Measurements from ENCODE around the gene NEMP1.

The NEMP1 gene

DNA sequence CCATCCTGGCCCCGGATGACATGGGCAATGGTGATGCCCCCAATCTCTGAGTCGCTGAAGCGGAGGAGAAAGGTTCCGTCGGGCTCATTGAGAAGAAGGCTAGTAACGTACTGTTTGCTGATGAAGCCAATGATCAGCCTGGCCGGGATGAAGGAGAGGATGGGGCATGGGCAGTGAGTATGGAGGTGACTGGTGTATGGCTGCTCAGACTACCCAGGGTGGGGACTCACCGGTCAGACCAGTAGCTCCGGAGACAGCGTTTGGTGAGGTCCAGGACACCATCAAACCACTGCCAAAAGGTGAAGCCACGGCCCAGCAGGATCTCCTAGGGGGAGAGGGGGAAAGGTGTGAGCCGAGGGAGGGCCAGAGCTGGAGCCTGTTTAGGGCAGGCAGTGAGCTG, 21.2 kb upstream of the NEMP1 start:
- Histone ChIP-seq H3K9me3 (no peaks in the 10 kb centered on the region), H3K4me3 (ENCODE audit: low read depth, low read length) (no peak overlapping the region), H3K27me3 (no peaks in the 10 kb centered on the region), H3K4me1 (peaks cover 6% of the 10 kb centered on the region), H3K36me3 (peaks cover 3% of the 10 kb centered on the region)
- no peak for DNase-seq
- TF ChIP-seq, protein P1, sequence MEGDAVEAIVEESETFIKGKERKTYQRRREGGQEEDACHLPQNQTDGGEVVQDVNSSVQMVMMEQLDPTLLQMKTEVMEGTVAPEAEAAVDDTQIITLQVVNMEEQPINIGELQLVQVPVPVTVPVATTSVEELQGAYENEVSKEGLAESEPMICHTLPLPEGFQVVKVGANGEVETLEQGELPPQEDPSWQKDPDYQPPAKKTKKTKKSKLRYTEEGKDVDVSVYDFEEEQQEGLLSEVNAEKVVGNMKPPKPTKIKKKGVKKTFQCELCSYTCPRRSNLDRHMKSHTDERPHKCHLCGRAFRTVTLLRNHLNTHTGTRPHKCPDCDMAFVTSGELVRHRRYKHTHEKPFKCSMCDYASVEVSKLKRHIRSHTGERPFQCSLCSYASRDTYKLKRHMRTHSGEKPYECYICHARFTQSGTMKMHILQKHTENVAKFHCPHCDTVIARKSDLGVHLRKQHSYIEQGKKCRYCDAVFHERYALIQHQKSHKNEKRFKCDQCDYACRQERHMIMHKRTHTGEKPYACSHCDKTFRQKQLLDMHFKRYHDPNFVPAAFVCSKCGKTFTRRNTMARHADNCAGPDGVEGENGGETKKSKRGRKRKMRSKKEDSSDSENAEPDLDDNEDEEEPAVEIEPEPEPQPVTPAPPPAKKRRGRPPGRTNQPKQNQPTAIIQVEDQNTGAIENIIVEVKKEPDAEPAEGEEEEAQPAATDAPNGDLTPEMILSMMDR (IDR thresholded peaks at IDR 0.05; ENCODE audit: low read depth, low read length) = no peak

DNA sequence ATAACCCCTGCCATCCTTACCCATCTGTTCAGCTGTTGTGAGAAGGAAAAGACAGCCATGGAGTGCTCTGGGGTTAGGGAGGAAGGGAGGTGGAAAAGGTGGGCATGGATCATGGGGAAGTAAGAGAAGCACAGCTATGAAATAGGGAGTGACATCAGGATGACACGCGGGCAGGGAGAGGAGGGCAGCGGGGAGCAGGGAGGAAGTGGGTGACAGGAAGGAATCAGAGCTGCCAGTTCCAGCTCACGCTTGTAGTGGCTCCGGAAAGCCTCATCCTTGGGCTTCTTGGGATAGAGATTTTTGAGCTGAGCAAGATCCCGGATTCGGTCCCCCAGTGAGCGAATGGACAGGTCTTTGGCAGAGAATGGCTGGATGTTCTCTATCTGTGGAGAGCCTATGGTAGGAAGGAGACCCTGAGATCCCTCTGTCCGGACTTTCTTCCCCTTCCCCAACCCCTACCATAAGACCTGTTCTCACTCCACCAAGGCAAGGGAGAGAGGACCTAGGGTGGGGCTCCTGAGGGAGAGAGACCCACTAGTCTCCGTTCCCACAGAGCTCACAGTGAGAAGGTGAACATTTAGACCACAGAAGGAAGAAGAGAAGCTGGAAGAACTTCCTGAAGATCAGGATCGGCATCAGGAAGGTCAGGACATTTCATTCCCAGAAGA, 20.6 kb upstream of the NEMP1 start:
- Histone ChIP-seq H3K27me3 (no peaks in the 10 kb centered on the region), H3K9me3 (no peaks in the 10 kb centered on the region), H3K4me3 (ENCODE audit: low read depth, low read length) (no peak overlapping the region), H3K4me1 (peaks cover 6% of the 10 kb centered on the region), H3K36me3 (peaks cover 8% of the 10 kb centered on the region)
- TF ChIP-seq, protein P1 (IDR thresholded peaks at IDR 0.05; ENCODE audit: low read depth, low read length) = no peak
- no peak for DNase-seq

DNA sequence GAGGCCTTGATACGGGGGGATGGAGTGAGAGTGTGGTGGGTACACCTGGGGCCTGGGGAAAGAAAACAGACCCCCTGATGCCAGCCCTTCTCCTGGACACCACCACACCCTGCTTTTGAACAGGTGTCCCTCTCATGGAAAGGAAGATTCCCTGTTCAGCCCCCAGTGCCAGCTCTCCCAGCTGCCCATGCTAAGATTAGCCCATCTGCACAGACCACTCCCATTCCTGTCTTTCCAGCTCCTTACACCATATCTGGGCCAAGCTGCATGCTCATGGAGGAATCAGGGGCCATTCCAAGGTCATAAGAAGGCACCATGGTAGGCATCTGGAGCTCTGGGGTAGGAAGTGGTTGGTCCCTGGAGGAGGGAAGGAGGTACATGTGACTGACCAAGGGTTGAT, 20.0 kb upstream of the NEMP1 start:
- Histone ChIP-seq H3K4me3 (ENCODE audit: low read depth, low read length) (no peak overlapping the region), H3K27me3 (no peaks in the 10 kb centered on the region), H3K9me3 (no peaks in the 10 kb centered on the region), H3K4me1 (peaks cover 9% of the 10 kb centered on the region), H3K36me3 (peaks cover 9% of the 10 kb centered on the region)
- no peak for DNase-seq
- TF ChIP-seq, protein P1 (IDR thresholded peaks at IDR 0.05; ENCODE audit: low read depth, low read length) = no peak

DNA sequence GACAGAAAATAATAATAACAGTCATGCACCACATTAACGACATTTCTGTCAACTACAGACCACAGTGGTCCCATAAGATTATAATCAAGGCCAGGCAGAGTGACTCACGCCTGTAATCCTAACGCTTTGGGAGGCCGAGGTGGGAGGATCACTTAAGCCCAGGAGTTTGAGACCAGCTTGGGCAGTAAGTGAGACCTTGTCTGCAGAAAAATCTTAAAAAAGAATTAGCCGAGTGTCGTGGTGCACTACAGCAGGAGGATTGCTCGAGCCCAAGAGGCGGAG, 18.9 kb upstream of the NEMP1 start:
- H3K27me3 ChIP-seq = no peaks in the 10 kb centered on the region
- peaks cover 17% of the 10 kb centered on the region for H3K36me3 ChIP-seq
- DNase-seq = no peak
- H3K9me3 ChIP-seq = no peaks in the 10 kb centered on the region
- TF ChIP-seq, protein P1 (IDR thresholded peaks at IDR 0.05; ENCODE audit: low read depth, low read length) = no peak
- peaks cover 11% of the 10 kb centered on the region for H3K4me1 ChIP-seq
- H3K4me3 ChIP-seq (ENCODE audit: low read depth, low read length) = no peak overlapping the region

DNA sequence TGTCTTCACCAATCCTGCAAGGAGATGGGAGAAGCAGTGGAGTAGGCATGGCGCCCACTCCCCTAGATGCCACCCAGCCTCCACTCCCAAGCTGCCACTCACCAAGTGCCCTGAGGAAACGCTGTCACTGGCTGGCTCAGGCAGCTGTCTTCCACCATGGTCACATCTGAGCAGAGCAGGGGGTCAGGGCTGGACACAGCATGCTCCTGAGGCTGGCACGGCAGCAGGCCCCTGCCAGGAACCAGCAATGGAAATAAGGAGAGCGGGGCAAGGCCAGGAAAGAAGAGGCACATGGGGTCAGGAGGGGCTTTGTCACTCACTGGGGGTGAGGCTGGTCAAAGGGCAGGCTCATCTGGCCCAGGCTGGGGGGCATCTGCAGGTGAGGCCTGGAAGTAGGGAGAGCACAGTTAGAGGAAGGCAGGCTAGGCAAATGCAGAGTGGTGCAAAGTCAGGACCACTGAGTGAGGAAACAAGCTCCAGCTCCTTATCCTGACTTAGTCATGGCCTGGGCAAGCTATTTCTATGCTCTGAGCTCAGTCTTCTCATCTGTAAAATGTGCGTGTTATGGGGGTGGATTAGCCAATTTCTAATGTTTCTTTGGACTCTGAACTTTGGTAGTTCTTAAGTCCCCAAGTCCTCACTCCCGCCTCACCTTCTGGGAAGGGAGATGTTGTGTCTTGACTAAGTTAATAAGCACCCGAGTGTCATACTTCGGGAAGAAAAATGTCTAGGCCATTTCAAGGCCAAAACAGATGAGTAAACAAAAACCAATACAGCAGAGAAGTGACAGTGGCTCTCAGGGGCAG, 18.4 kb upstream of the NEMP1 start:
- no peak overlapping the region for H3K4me3 ChIP-seq (ENCODE audit: low read depth, low read length)
- TF ChIP-seq, protein P1 (IDR thresholded peaks at IDR 0.05; ENCODE audit: low read depth, low read length) = no peak
- H3K4me1 ChIP-seq = peaks cover 7% of the 10 kb centered on the region
- no peaks in the 10 kb centered on the region for H3K9me3 ChIP-seq
- DNase-seq = no peak
- H3K36me3 ChIP-seq = peaks cover 22% of the 10 kb centered on the region
- H3K27me3 ChIP-seq = no peaks in the 10 kb centered on the region

DNA sequence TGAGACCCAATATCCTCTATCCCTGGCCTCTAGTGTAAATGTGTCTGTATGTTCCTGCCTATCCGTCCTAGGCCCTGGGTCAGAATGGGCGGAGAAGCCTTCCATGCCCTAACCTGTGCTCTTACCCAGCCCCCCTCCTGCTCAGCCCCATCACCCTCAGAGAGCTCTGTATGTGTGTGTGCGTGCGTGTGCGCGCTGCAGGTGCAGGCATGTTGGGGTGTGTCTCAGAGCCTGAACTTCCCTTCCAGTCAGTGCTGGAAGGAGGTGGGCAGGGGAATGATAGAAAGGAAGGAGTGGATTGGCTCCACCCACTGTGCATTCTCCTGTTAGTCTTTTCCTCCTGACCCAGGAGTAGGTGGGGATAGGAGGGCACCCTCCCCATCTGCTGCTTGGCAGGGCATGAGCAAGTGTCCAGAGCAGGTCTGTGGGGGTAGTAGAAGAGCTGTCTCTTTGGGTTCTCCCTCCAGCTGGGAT, 17.5 kb upstream of the NEMP1 start:
- TF ChIP-seq, protein P1 (IDR thresholded peaks at IDR 0.05; ENCODE audit: low read depth, low read length) = no peak
- DNase-seq = no peak

More for the DNA sequence above, 17.5 kb upstream of the NEMP1 start:
- peaks cover 6% of the 10 kb centered on the region for H3K4me1 ChIP-seq
- H3K36me3 ChIP-seq = peaks cover 25% of the 10 kb centered on the region
- no peaks in the 10 kb centered on the region for H3K27me3 ChIP-seq
- no peak overlapping the region for H3K4me3 ChIP-seq (ENCODE audit: low read depth, low read length)
- H3K9me3 ChIP-seq = no peaks in the 10 kb centered on the region
